Fibroblast of the conjunctiva (primary cell): Measurements from ENCODE around the gene SPOP.
"Not testable (repeated sequence)": the region's sequence is repeated elsewhere in the genome, so short reads cannot be mapped to it uniquely, and the experiment has no call there.

Experiments
- DNase-seq: peaks from one replicate; pipeline ENCODE4 v3.0.0-alpha.2; 2010; ENCODE audit warnings: low read depth

Gene SPOP

GRCh38 chr17:49571764-49572163 lies 106.1 kb downstream of the SPOP start:
- DNase-seq: no peak

- DNase-seq: no peak
Observed at GRCh38 chr17:49571283-49571682, 106.6 kb downstream of the SPOP start.

GRCh38 chr17:49570540-49571242 lies 107.2 kb downstream of the SPOP start:
- DNase-seq: no peak

- not testable (repeated sequence) for DNase-seq
Observed at GRCh38 chr17:49568695-49569047, 109.2 kb downstream of the SPOP start.

- DNase-seq: peak; percentile 67
Observed at GRCh38 chr17:49567871-49568694, 109.8 kb downstream of the SPOP start.

GRCh38 chr17:49567104-49567521 lies 110.8 kb downstream of the SPOP start:
- DNase-seq: no peak

GRCh38 chr17:49566668-49567071 lies 111.2 kb downstream of the SPOP start:
- DNase-seq: no peak

GRCh38 chr17:49565948-49566491 lies 111.9 kb downstream of the SPOP start:
- peak; percentile 22 for DNase-seq

GRCh38 chr17:49564638-49565037 lies 113.3 kb downstream of the SPOP start:
- no peak for DNase-seq

GRCh38 chr17:49557312-49558024 lies 120.4 kb downstream of the SPOP start:
- DNase-seq: peak; percentile 38

GRCh38 chr17:49556223-49556943 lies 121.5 kb downstream of the SPOP start:
- DNase-seq: peak; percentile 33

GRCh38 chr17:49555495-49556222 lies 122.2 kb downstream of the SPOP start:
- DNase-seq: no peak

- no peak for DNase-seq
Observed at GRCh38 chr17:49554694-49555494, 123.0 kb downstream of the SPOP start.

- no peak for DNase-seq
Observed at GRCh38 chr17:49553676-49554335, 124.1 kb downstream of the SPOP start.

- DNase-seq: no peak
Observed at GRCh38 chr17:49552070-49552751, 125.7 kb downstream of the SPOP start.

- no peak for DNase-seq
Observed at GRCh38 chr17:49551221-49552069, 126.5 kb downstream of the SPOP start.

- not testable (repeated sequence) for DNase-seq
Observed at GRCh38 chr17:49550764-49551163, 127.1 kb downstream of the SPOP start.
